Astrocyte of the spinal cord (primary cell): ENCODE measurements around the gene TMEM14B.
"Not testable (repeated sequence)": the region's sequence is repeated elsewhere in the genome, so short reads cannot be mapped to it uniquely, and the experiment has no call there.

Source experiments
- DNase-seq: peaks from one replicate; pipeline ENCODE4 v3.0.0; 2011; ENCODE audit warnings: low read depth, low spot score
- H3K4me3 ChIP-seq: 2 replicates; pipeline ENCODE4 v1.5.1; 2011; ENCODE audit warnings: low read depth, mild to moderate bottlenecking, low read length, moderate library complexity
- CTCF ChIP-seq: IDR thresholded peaks from 2 replicates; pipeline ENCODE4 v1.5.1; 2012; ENCODE audit warnings: low read depth, mild to moderate bottlenecking, low read length, inconsistent platforms
- in situ Hi-C: cut with HindIII; loops from 2 replicates; pipeline ENCODE4 v1.10.0; 2017; ENCODE audit warnings: low sequenced_read_pairs

Gene TMEM14B

GRCh38 chr6:10743515-10743914, 4.1 kb upstream of the TMEM14B start:
- DNase-seq, result no peak
- in situ Hi-C loops, result no loop called here
- TF ChIP-seq CTCF, result no peak
- H3K4me3 ChIP-seq, result no peak overlapping the region

GRCh38 chr6:10745116-10745515, 2.5 kb upstream of the TMEM14B start:
- H3K4me3 ChIP-seq, result no peak overlapping the region
- no peak for TF ChIP-seq CTCF
- no peak for DNase-seq
- in situ Hi-C loops, result no loop called here

GRCh38 chr6:10746915-10747250, 722 bp upstream of the TMEM14B start:
- H3K4me3 ChIP-seq, result peak overlapping the region; percentile 93
- no peak for TF ChIP-seq CTCF
- in situ Hi-C loops, result no loop called here
- DNase-seq, result no peak

- DNase-seq, result no peak
- TF ChIP-seq CTCF, result no peak
- in situ Hi-C loops, result no loop called here
- H3K4me3 ChIP-seq, result no peak overlapping the region
Observed at GRCh38 chr6:10749734-10750133, 2.1 kb downstream of the TMEM14B start.

GRCh38 chr6:10750568-10750967, 3.0 kb downstream of the TMEM14B start:
- H3K4me3 ChIP-seq, DNase-seq, in situ Hi-C loops: not testable (repeated sequence)

GRCh38 chr6:10751757-10752156, 4.2 kb downstream of the TMEM14B start:
- H3K4me3 ChIP-seq, in situ Hi-C loops, DNase-seq: not testable (repeated sequence)

- H3K4me3 ChIP-seq, result no peak overlapping the region
- no peak for TF ChIP-seq CTCF
- in situ Hi-C loops, result no loop called here
- DNase-seq, result no peak
Observed at GRCh38 chr6:10756085-10756484, 8.5 kb downstream of the TMEM14B start.

GRCh38 chr6:10759312-10759839, 11.8 kb downstream of the TMEM14B start:
- H3K4me3 ChIP-seq, result no peak overlapping the region
- in situ Hi-C loops, result no loop called here
- peak; percentile 85 for DNase-seq
- TF ChIP-seq CTCF, result peak; percentile 54
